Neural cell (in vitro differentiated cells): Measurements from ENCODE around the gene VPS13C.

Experiments
- EZH2 ChIP-seq: fragments of 200-600, 300-800 bp; shearing (Covaris generic), sonication (generic); IDR thresholded peaks from 2 replicates; pipeline ENCODE4 v1.6.1; 2014; ENCODE audit warnings: antibody characterized with exemption, low read length, borderline replicate concordance, mild to moderate bottlenecking; ENCODE audit not compliant: insufficient read depth, poor library complexity, severe bottlenecking
- POLR2AphosphoS5 ChIP-seq: IDR thresholded peaks from 2 replicates; pipeline ENCODE4 v1.6.1; 2012
- RAD21 ChIP-seq: fragments of 450-650 bp; conservative IDR thresholded peaks from 2 replicates; pipeline ENCODE4 v1.6.1; 2014; ENCODE audit warnings: antibody characterized with exemption, mild to moderate bottlenecking, moderate library complexity
- SMC3 ChIP-seq: fragments of 450-650 bp; conservative IDR thresholded peaks from 2 replicates; pipeline ENCODE4 v1.6.1; 2014; ENCODE audit warnings: antibody characterized with exemption, mild to moderate bottlenecking, moderate library complexity; ENCODE audit not compliant: poor library complexity
- TAF1 ChIP-seq: IDR thresholded peaks from 2 replicates; pipeline ENCODE4 v1.6.1; 2012; ENCODE audit warnings: low read depth
- TF ChIP-seq, protein P1 (sequence below): fragments of 450-650 bp; IDR thresholded peaks from 2 replicates; pipeline ENCODE4 v1.5.1; 2014; ENCODE audit warnings: antibody characterized with exemption, mild to moderate bottlenecking, moderate library complexity; ENCODE audit not compliant: poor library complexity, severe bottlenecking

DNA sequence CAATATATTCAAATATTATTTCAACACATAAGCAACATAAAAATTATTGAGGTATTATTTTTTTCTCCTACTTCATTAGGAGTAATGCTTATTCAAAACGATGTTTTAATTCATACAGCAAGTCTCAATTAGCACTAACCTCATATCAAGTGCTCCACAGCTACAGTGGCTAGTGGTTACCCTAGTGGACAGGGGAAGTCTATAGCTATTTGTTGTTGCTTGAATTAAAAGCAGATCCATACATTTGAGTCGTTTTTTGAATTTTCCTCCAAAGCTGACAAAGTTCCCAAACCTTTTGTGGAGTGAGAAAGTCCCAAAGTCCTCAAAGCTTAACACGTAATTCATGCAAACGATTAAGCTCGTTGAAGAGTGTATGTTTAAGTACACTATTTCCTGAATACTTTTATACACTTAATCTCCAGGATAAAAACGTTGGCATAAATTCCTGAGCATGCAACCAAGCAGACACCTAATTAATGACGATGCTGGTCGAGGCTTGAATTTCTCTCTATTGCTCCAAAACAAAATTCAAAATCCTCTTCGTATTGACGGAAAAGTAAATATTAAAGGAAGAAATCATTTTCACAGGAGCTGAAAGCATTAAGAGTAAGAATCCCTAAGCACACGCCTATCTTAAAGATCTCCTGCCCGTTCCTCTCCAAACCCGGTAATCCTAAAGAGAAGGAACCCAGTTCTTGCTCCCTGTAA lies 985 bp downstream of the VPS13C start:
- no peak for TF ChIP-seq TAF1
- TF ChIP-seq EZH2, result no peak
- TF ChIP-seq, protein P1, sequence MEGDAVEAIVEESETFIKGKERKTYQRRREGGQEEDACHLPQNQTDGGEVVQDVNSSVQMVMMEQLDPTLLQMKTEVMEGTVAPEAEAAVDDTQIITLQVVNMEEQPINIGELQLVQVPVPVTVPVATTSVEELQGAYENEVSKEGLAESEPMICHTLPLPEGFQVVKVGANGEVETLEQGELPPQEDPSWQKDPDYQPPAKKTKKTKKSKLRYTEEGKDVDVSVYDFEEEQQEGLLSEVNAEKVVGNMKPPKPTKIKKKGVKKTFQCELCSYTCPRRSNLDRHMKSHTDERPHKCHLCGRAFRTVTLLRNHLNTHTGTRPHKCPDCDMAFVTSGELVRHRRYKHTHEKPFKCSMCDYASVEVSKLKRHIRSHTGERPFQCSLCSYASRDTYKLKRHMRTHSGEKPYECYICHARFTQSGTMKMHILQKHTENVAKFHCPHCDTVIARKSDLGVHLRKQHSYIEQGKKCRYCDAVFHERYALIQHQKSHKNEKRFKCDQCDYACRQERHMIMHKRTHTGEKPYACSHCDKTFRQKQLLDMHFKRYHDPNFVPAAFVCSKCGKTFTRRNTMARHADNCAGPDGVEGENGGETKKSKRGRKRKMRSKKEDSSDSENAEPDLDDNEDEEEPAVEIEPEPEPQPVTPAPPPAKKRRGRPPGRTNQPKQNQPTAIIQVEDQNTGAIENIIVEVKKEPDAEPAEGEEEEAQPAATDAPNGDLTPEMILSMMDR, result no peak
- TF ChIP-seq RAD21, result no peak
- no peak for TF ChIP-seq POLR2AphosphoS5
- no peak for TF ChIP-seq SMC3
